ENCODE results near the gene APBA1.

DNA sequence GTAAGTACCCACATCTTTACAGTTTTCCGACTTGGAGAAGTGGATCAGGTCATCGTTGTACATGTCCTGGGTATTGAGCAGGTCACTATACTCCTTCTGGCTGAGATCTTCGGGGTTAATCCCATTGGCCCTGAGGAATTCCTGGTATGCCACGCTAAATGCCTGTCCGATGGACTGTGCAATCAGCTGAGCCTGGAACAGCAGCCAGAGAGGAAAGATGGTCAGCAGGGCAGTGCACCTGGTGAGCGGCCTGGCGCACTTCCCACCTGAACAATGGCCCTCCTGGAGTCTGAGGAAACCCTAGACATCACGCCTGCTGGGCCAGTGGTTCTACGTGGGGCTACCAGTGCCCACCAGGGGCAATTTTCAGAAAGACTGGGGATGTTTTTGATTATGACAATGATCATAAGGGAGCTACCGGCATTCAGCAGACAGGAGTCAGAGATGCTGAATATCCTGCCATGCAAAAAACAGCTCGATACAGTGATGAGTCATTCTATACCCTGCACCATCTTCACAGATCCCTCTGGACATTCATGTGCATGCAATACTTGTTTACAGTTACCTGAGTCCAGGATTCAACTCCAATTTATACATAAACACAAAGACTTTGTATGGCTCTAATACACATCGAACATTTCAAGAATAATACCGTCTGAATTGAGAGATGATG, 219.9 kb downstream of the APBA1 start:
- TF ChIP-seq CTCF (IDR thresholded peaks at IDR 0.05 in 8 of 11, conservative IDR thresholded peaks at IDR 0.05 in 3 of 11) (no peak), POLR2A (IDR thresholded peaks at IDR 0.05) (no peak)

Measured in spleen (tissue), 7 donors.